GM19467 (cell line): ENCODE measurements around the gene GPR141.

ENCODE experiments used
- ATAC-seq: cut with Tn5 transposase; IDR thresholded peaks from one replicate; pipeline ENCODE4 v1.9.1; 2021; ENCODE audit warnings: mild to moderate bottlenecking, moderate library complexity; ENCODE audit not compliant: unreplicated experiment

Gene GPR141

GRCh38 chr7:37781156-37781555 lies 97.6 kb downstream of the GPR141 start:
- no peak for ATAC-seq

DNA sequence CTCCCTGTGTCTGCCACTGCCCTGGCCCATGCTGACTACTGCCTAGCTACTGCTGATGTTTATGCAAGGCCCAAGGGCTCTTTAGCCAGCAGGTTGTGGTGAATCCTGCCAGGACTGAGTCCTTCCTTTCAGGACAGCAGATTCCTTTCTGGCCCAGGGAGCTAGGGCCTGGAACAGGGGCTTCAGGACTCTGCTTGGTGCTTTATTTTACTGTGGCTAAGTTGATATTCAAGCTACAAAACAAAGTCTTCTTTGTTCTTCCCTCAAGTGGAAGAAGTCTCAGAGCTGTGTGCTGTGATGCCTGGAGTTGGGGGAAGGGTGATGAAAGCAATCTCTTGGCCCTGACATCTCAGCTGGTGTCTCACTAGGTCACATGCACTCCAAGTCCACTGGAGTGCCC lies 98.6 kb downstream of the GPR141 start:
- no peak for ATAC-seq

- ATAC-seq, result no peak
Measured at GRCh38 chr7:37784015-37784414, 100.4 kb downstream of the GPR141 start.

- peak; percentile 86 for ATAC-seq
Measured at GRCh38 chr7:37786741-37787569, 103.4 kb downstream of the GPR141 start.
